SK-N-SH (cell line): ENCODE data around the gene NPC1. TPM values are rescaled to one million over a fixed set of nuclear protein-coding genes. Genes with fewer than 3 reads are reported as not detected.

Experiments used
- CTCF ChIA-PET: fragments of 300-600, 350-600 bp; formaldehyde crosslinking; extraction: SDS; loops from one replicate; lab custom pipeline; 2021; lab: Yijun Ruan, JAX
- POLR2A ChIA-PET: fragments of 350-600 bp; sonication (Branson Sonifier 250); formaldehyde crosslinking; extraction: SDS; loops from one replicate; lab custom pipeline; 2020; ENCODE audit warnings: antibody characterized with exemption, inconsistent platforms; lab: Yijun Ruan, JAX
- DNase-seq: peaks from one replicate; pipeline ENCODE4 v3.0.0; 2012
- H2AFZ ChIP-seq: fragments of 200-600 bp; sonication (generic); 2 replicates; pipeline ENCODE4 v1.8.1; 2016; ENCODE audit warnings: antibody characterized with exemption, mild to moderate bottlenecking, low read depth
- H3F3A ChIP-seq: fragments of 200-600 bp; sonication (generic); replicated peaks from 2 replicates; pipeline ENCODE3; 2016; ENCODE audit warnings: antibody characterized with exemption, mild to moderate bottlenecking; ENCODE audit not compliant: insufficient read depth
- H3K27ac ChIP-seq, 2 experiments: fragments of 200-500 bp in 1 of 2; fragments of 200-600 bp in 1 of 2; sonication (Bioruptor generic) in 1 of 2; sonication (generic), shearing (Covaris generic) in 1 of 2; 2 replicates each; pipeline versions ENCODE4 v1.5.1 to v1.6.1; 2014 to 2016; ENCODE audit warnings: low read depth in 2 of 2, inconsistent platforms in 1 of 2, low read length in 1 of 2, mild to moderate bottlenecking in 1 of 2, mixed read lengths in 1 of 2
- H3K27me3 ChIP-seq: fragments of 200-600 bp; sonication (generic), shearing (Covaris generic); 2 replicates; pipeline ENCODE4 v1.6.1; 2016; ENCODE audit warnings: mixed run types; ENCODE audit not compliant: insufficient read depth
- H3K36me3 ChIP-seq, 2 experiments: fragments of 200-500 bp in 1 of 2; fragments of 200-600 bp in 1 of 2; sonication (Bioruptor generic) in 1 of 2; sonication (generic) in 1 of 2; replicated peaks in 1 of 2; 2 replicates each; pipeline versions ENCODE3 to v1.5.1; 2014 to 2016; ENCODE audit warnings: low read length in 1 of 2, mild to moderate bottlenecking in 1 of 2; ENCODE audit not compliant: insufficient read depth in 2 of 2, control insufficient read depth in 1 of 2
- H3K4me1 ChIP-seq, 2 experiments: fragments of 200-500 bp in 1 of 2; fragments of 200-600 bp in 1 of 2; sonication (Bioruptor generic) in 1 of 2; sonication (generic), shearing (Covaris generic) in 1 of 2; 2 replicates each; pipeline versions ENCODE4 v1.5.1 to v1.6.1; 2014 to 2016; ENCODE audit warnings: low read depth in 1 of 2, low read length in 1 of 2, mixed run types in 1 of 2; ENCODE audit not compliant: insufficient read depth in 2 of 2, control insufficient read depth in 1 of 2
- H3K4me2 ChIP-seq: fragments of 200-600 bp; sonication (generic), shearing (Covaris generic); 2 replicates; pipeline ENCODE4 v1.6.1; 2017; ENCODE audit warnings: mixed run types
- H3K4me3 ChIP-seq, 2 experiments: fragments of 200-500 bp in 1 of 2; fragments of 200-600 bp in 1 of 2; sonication (Bioruptor generic) in 1 of 2; sonication (generic), shearing (Covaris generic) in 1 of 2; 2 replicates each; pipeline versions ENCODE4 v1.5.1 to v1.8.1; 2014 to 2016; ENCODE audit warnings: low read depth in 2 of 2, inconsistent platforms in 1 of 2, low read length in 1 of 2, mild to moderate bottlenecking in 1 of 2, mixed read lengths in 1 of 2, moderate library complexity in 1 of 2
- H3K79me2 ChIP-seq: fragments of 200-600 bp; sonication (generic); 2 replicates; pipeline ENCODE4 v1.8.1; 2017; ENCODE audit warnings: mild to moderate bottlenecking; ENCODE audit not compliant: insufficient read depth
- H3K9ac ChIP-seq: fragments of 200-600 bp; sonication (generic); 2 replicates; pipeline ENCODE4 v1.6.1; 2017; ENCODE audit warnings: mixed run types
- H3K9me2 ChIP-seq: fragments of 200-600 bp; sonication (generic); 2 replicates; pipeline ENCODE4 v1.6.1; 2017; ENCODE audit warnings: mixed run types
- H3K9me3 ChIP-seq: fragments of 200-600 bp; sonication (generic); 2 replicates; pipeline ENCODE4 v1.6.1; 2017; ENCODE audit warnings: mixed run types, mild to moderate bottlenecking, moderate library complexity
- H4K20me1 ChIP-seq: fragments of 200-600 bp; sonication (generic); 2 replicates; pipeline ENCODE4 v1.6.1; 2017; ENCODE audit warnings: mild to moderate bottlenecking, mixed run types; ENCODE audit not compliant: insufficient read depth
- ELF1 ChIP-seq: IDR thresholded peaks from 2 replicates; pipeline ENCODE4 v1.4.0; 2012
- EZH2phosphoT487 ChIP-seq: fragments of 200-600 bp; sonication (generic); IDR thresholded peaks from 2 replicates; pipeline ENCODE4 v1.6.1; 2017; ENCODE audit warnings: low read depth, mixed run types, mild to moderate bottlenecking, antibody characterized with exemption, moderate library complexity, borderline replicate concordance
- FOSL2 ChIP-seq: IDR thresholded peaks from 2 replicates; pipeline ENCODE4 v1.4.0; 2012; ENCODE audit warnings: low read depth, mild to moderate bottlenecking, moderate library complexity, borderline replicate concordance
- FOXM1 ChIP-seq: IDR thresholded peaks from 2 replicates; pipeline ENCODE4 v1.4.0; 2012; ENCODE audit warnings: low read depth, mild to moderate bottlenecking
- GABPA ChIP-seq: IDR thresholded peaks from 2 replicates; pipeline ENCODE4 v1.4.0; 2012; ENCODE audit warnings: low read depth, mild to moderate bottlenecking
- GATA2 ChIP-seq: sonication (generic); formaldehyde crosslinking; IDR thresholded peaks from 2 replicates; pipeline ENCODE4 v1.5.0; 2020; ENCODE audit warnings: mild to moderate bottlenecking, missing genetic modification reagents
- JUND ChIP-seq: IDR thresholded peaks from 2 replicates; pipeline ENCODE4 v1.4.0; 2012
- MEF2A ChIP-seq: IDR thresholded peaks from 2 replicates; pipeline ENCODE4 v1.4.0; 2012; ENCODE audit warnings: low read depth, borderline replicate concordance
- NFIC ChIP-seq: IDR thresholded peaks from 2 replicates; pipeline ENCODE4 v1.4.0; 2012; ENCODE audit warnings: borderline replicate concordance
- NRF1 ChIP-seq: IDR thresholded peaks from 2 replicates; pipeline ENCODE4 v1.6.1; 2012; ENCODE audit warnings: low read depth, mild to moderate bottlenecking, low read length
- RFX5 ChIP-seq: IDR thresholded peaks from 2 replicates; pipeline ENCODE4 v1.6.1; 2012; ENCODE audit warnings: mild to moderate bottlenecking, improper control_type of control experiment, low read length
- RXRA ChIP-seq: IDR thresholded peaks from 2 replicates; pipeline ENCODE4 v1.4.0; 2012; ENCODE audit warnings: low read depth, mild to moderate bottlenecking, borderline replicate concordance
- TEAD4 ChIP-seq: IDR thresholded peaks from 2 replicates; pipeline ENCODE4 v1.4.0; 2012; ENCODE audit warnings: mild to moderate bottlenecking, borderline replicate concordance; ENCODE audit not compliant: insufficient read depth
- WGBS: methylation state at CpG from one replicate; pipeline ENCODE4 v1.1.6; 2017; ENCODE audit warnings: low lambda C conversion rate; 5-methylcytosine and 5-hydroxymethylcytosine counted together
- polyA plus RNA-seq, 3 experiments: library from polyadenylated mRNA; depleted of rRNA; stranded (reverse); fragments of >200 nt; gene quantifications; 2 replicates each; pipeline ENCODE4 v1.2.3, GENCODE V29; 2012
- TF ChIP-seq, protein P1 (sequence below): IDR thresholded peaks from 2 replicates; pipeline ENCODE4 v1.4.0; 2012; ENCODE audit warnings: low read depth, borderline replicate concordance
- TF ChIP-seq, protein P2 (sequence below): IDR thresholded peaks from 2 replicates; pipeline ENCODE4 v1.6.1; 2012; ENCODE audit warnings: mild to moderate bottlenecking, low read depth, low read length, moderate library complexity
- TF ChIP-seq, protein P3 (sequence below): fragments of 150-350 bp; IDR thresholded peaks from 2 replicates; pipeline ENCODE4 v1.6.1; 2016; ENCODE audit warnings: mild to moderate bottlenecking, low read depth, low read length
- TF ChIP-seq, protein P4 (sequence below): IDR thresholded peaks from 2 replicates; pipeline ENCODE4; 2012
- TF ChIP-seq, protein P5 (sequence below): IDR thresholded peaks from 2 replicates; pipeline ENCODE4 v1.4.0; 2012; ENCODE audit warnings: low read depth, borderline replicate concordance
- TF ChIP-seq, protein P6 (sequence below): fragments of 150-350 bp; IDR thresholded peaks from 2 replicates; pipeline ENCODE4 v1.6.1; 2017; ENCODE audit warnings: antibody characterized with exemption, low read length, low read depth, borderline replicate concordance

Gene NPC1
- polyA plus RNA-seq, 1 of the 3 experiments (the other 2 are of a cell fraction), result 23.9 TPM

DNA sequence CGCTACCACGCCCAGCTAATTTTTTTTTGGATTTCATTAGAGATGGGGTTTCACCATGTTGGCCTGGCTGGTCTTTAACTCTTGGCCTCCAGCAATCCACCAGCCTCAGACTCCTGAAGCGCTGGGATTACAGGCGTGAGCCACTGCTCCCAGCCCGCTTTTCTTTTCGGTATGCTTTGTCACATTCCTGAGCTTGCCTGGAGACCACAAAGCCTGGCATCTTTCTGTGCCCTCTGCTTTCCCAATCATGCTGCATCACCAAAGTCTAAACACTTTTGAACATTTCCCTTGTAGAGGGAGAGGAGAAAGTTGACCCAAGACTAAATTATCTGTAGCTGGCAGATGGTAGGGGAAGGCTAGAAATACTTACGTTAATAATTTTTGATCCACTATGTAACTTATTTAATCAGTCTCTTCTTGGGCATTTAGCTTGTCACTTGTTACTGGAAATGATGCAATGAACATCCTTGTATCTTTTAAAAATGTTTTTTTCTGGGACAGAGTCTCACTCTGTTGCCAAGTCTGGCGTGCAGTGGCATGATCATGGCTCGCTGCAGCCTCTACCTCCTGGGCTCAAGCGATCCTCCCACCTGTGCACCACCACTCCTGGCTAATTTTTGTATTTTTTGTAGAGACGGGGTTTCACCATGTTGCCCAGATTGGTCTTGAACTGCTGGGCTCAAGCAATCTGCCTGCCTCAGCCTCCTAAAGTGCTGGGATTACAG is 2.7 kb upstream of the NPC1 start:
- no peak for DNase-seq
- H2AFZ ChIP-seq, result no peak overlapping the region
- no peaks in the 10 kb centered on the region for H3K9me3 ChIP-seq
- POLR2A ChIA-PET, result no interaction called here
- H3K27ac ChIP-seq, result no peak overlapping the region
- no peak overlapping the region for H3K4me2 ChIP-seq
- no peaks in the 10 kb centered on the region for H4K20me1 ChIP-seq
- WGBS, result 85% methylated on average over 11 of the region's 11 CpGs
- no peak overlapping the region for H3K9ac ChIP-seq
- H3K79me2 ChIP-seq, result peaks cover 20% of the 10 kb centered on the region
- CTCF ChIA-PET, result interaction anchor here (1.0 to 3.0 kb wide), 6 partner anchors 17 to 114 kb away, joined by 3 to 13 read pairs (median 4); no protein-coding TSS in a partner anchor
- no peaks in the 10 kb centered on the region for H3K9me2 ChIP-seq
- no peaks in the 10 kb centered on the region for H3K27me3 ChIP-seq
- no peaks in the 10 kb centered on the region for H3K36me3 ChIP-seq
- peaks cover 23% of the 10 kb centered on the region for H3F3A ChIP-seq
- H3K4me3 ChIP-seq, result no peak overlapping the region
- H3K4me1 ChIP-seq, result peaks cover 0 to 9% of the 10 kb centered on the region in 2 experiments; a peak in 2 of 4 replicates
- TF ChIP-seq ELF1, result no peak
- TF ChIP-seq, protein P1, sequence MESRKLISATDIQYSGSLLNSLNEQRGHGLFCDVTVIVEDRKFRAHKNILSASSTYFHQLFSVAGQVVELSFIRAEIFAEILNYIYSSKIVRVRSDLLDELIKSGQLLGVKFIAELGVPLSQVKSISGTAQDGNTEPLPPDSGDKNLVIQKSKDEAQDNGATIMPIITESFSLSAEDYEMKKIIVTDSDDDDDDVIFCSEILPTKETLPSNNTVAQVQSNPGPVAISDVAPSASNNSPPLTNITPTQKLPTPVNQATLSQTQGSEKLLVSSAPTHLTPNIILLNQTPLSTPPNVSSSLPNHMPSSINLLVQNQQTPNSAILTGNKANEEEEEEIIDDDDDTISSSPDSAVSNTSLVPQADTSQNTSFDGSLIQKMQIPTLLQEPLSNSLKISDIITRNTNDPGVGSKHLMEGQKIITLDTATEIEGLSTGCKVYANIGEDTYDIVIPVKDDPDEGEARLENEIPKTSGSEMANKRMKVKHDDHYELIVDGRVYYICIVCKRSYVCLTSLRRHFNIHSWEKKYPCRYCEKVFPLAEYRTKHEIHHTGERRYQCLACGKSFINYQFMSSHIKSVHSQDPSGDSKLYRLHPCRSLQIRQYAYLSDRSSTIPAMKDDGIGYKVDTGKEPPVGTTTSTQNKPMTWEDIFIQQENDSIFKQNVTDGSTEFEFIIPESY, result no peak
- no peak for TF ChIP-seq NRF1
- no peak for TF ChIP-seq RFX5
- no peak for TF ChIP-seq GATA2 (CRISPR knock-in tag)
- TF ChIP-seq NFIC, result no peak
- TF ChIP-seq, protein P2, sequence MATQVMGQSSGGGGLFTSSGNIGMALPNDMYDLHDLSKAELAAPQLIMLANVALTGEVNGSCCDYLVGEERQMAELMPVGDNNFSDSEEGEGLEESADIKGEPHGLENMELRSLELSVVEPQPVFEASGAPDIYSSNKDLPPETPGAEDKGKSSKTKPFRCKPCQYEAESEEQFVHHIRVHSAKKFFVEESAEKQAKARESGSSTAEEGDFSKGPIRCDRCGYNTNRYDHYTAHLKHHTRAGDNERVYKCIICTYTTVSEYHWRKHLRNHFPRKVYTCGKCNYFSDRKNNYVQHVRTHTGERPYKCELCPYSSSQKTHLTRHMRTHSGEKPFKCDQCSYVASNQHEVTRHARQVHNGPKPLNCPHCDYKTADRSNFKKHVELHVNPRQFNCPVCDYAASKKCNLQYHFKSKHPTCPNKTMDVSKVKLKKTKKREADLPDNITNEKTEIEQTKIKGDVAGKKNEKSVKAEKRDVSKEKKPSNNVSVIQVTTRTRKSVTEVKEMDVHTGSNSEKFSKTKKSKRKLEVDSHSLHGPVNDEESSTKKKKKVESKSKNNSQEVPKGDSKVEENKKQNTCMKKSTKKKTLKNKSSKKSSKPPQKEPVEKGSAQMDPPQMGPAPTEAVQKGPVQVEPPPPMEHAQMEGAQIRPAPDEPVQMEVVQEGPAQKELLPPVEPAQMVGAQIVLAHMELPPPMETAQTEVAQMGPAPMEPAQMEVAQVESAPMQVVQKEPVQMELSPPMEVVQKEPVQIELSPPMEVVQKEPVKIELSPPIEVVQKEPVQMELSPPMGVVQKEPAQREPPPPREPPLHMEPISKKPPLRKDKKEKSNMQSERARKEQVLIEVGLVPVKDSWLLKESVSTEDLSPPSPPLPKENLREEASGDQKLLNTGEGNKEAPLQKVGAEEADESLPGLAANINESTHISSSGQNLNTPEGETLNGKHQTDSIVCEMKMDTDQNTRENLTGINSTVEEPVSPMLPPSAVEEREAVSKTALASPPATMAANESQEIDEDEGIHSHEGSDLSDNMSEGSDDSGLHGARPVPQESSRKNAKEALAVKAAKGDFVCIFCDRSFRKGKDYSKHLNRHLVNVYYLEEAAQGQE, result no peak
- no peak for TF ChIP-seq EZH2phosphoT487
- no peak for TF ChIP-seq TEAD4
- TF ChIP-seq FOSL2, result no peak
- no peak for TF ChIP-seq MEF2A
- TF ChIP-seq, protein P3, sequence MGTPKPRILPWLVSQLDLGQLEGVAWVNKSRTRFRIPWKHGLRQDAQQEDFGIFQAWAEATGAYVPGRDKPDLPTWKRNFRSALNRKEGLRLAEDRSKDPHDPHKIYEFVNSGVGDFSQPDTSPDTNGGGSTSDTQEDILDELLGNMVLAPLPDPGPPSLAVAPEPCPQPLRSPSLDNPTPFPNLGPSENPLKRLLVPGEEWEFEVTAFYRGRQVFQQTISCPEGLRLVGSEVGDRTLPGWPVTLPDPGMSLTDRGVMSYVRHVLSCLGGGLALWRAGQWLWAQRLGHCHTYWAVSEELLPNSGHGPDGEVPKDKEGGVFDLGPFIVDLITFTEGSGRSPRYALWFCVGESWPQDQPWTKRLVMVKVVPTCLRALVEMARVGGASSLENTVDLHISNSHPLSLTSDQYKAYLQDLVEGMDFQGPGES, result no peak
- TF ChIP-seq FOXM1, result no peak
- TF ChIP-seq GABPA, result no peak
- TF ChIP-seq, protein P4, sequence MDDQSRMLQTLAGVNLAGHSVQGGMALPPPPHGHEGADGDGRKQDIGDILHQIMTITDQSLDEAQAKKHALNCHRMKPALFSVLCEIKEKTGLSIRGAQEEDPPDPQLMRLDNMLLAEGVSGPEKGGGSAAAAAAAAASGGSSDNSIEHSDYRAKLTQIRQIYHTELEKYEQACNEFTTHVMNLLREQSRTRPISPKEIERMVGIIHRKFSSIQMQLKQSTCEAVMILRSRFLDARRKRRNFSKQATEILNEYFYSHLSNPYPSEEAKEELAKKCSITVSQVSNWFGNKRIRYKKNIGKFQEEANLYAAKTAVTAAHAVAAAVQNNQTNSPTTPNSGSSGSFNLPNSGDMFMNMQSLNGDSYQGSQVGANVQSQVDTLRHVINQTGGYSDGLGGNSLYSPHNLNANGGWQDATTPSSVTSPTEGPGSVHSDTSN, result no peak
- no peak for TF ChIP-seq RXRA
- TF ChIP-seq JUND, result no peak
- TF ChIP-seq, protein P5, sequence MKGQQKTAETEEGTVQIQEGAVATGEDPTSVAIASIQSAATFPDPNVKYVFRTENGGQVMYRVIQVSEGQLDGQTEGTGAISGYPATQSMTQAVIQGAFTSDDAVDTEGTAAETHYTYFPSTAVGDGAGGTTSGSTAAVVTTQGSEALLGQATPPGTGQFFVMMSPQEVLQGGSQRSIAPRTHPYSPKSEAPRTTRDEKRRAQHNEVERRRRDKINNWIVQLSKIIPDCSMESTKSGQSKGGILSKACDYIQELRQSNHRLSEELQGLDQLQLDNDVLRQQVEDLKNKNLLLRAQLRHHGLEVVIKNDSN, result no peak
- TF ChIP-seq, protein P6, sequence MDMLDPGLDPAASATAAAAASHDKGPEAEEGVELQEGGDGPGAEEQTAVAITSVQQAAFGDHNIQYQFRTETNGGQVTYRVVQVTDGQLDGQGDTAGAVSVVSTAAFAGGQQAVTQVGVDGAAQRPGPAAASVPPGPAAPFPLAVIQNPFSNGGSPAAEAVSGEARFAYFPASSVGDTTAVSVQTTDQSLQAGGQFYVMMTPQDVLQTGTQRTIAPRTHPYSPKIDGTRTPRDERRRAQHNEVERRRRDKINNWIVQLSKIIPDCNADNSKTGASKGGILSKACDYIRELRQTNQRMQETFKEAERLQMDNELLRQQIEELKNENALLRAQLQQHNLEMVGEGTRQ, result no peak
